ENCODE data around the gene DUSP11.
"Not testable (repeated sequence)": the region's sequence is repeated elsewhere in the genome, so short reads cannot be mapped to it uniquely, and the experiment has no call there.

Gene DUSP11

GRCh38 chr2:73779467-73780236, at the start of gene DUSP11:
Gene DUSP11 (minus strand): TSS chr2:73780103. CDS start chr2:73779974, 129 bp downstream.
- in situ Hi-C loops (cut with MboI; ENCODE audit: low sequenced_read_pairs) = no loop called here

- in situ Hi-C loops (cut with MboI; ENCODE audit: low sequenced_read_pairs) = no loop called here
These were observed 49.1 kb upstream of the DUSP11 start, which contains the start of gene STAMBP for GRCh38 chr2:73828818-73829570. Gene STAMBP (plus strand): TSS chr2:73828961. CDS start chr2:73830857, 1,896 bp downstream.

GRCh38 chr2:73828389-73828817, 48.5 kb upstream of the DUSP11 start:
- in situ Hi-C loops (cut with MboI; ENCODE audit: low sequenced_read_pairs) = no loop called here

GRCh38 chr2:73827660-73828388, 47.9 kb upstream of the DUSP11 start:
- in situ Hi-C loops (cut with MboI; ENCODE audit: low sequenced_read_pairs) = no loop called here

GRCh38 chr2:73827018-73827417, 47.1 kb upstream of the DUSP11 start:
- in situ Hi-C loops (cut with MboI; ENCODE audit: low sequenced_read_pairs) = no loop called here

- in situ Hi-C loops (cut with MboI; ENCODE audit: low sequenced_read_pairs) = no loop called here
These were observed 45.5 kb upstream of the DUSP11 start for GRCh38 chr2:73825408-73825807.

GRCh38 chr2:73823916-73824523, 44.1 kb upstream of the DUSP11 start:
- in situ Hi-C loops (cut with MboI; ENCODE audit: low sequenced_read_pairs) = no loop called here

GRCh38 chr2:73823416-73823815, 43.5 kb upstream of the DUSP11 start:
- in situ Hi-C loops (cut with MboI; ENCODE audit: low sequenced_read_pairs) = no loop called here

GRCh38 chr2:73822991-73823390, 43.1 kb upstream of the DUSP11 start:
- in situ Hi-C loops (cut with MboI; ENCODE audit: low sequenced_read_pairs) = no loop called here

GRCh38 chr2:73822276-73822675, 42.4 kb upstream of the DUSP11 start:
- in situ Hi-C loops (cut with MboI; ENCODE audit: low sequenced_read_pairs) = no loop called here

- in situ Hi-C loops (cut with MboI; ENCODE audit: low sequenced_read_pairs) = no loop called here
These were observed 41.8 kb upstream of the DUSP11 start for GRCh38 chr2:73821669-73822068.

GRCh38 chr2:73821227-73821626, 41.3 kb upstream of the DUSP11 start:
- in situ Hi-C loops (cut with MboI; ENCODE audit: low sequenced_read_pairs) = no loop called here

- in situ Hi-C loops (cut with MboI; ENCODE audit: low sequenced_read_pairs) = no loop called here
These were observed 38.4 kb upstream of the DUSP11 start for GRCh38 chr2:73818296-73818695.

GRCh38 chr2:73812635-73813034, 32.7 kb upstream of the DUSP11 start:
- in situ Hi-C loops (cut with MboI; ENCODE audit: low sequenced_read_pairs) = no loop called here

GRCh38 chr2:73811878-73812277, 32.0 kb upstream of the DUSP11 start:
- in situ Hi-C loops (cut with MboI; ENCODE audit: low sequenced_read_pairs) = no loop called here

GRCh38 chr2:73783883-73784282, 4.0 kb upstream of the DUSP11 start, which contains the start of gene C2orf78:
Gene C2orf78 (plus strand): TSS chr2:73784183. CDS start chr2:73784310, 127 bp downstream.
- in situ Hi-C loops (cut with MboI; ENCODE audit: low sequenced_read_pairs) = not testable (repeated sequence)

- in situ Hi-C loops (cut with MboI; ENCODE audit: low sequenced_read_pairs) = not testable (repeated sequence)
These were observed 3.5 kb upstream of the DUSP11 start for GRCh38 chr2:73783402-73783801.

- in situ Hi-C loops (cut with MboI; ENCODE audit: low sequenced_read_pairs) = no loop called here
These were observed 307 bp upstream of the DUSP11 start for GRCh38 chr2:73780237-73780582.

- in situ Hi-C loops (cut with MboI; ENCODE audit: low sequenced_read_pairs) = not testable (repeated sequence)
These were observed 936 bp downstream of the DUSP11 start for GRCh38 chr2:73778867-73779466.

GRCh38 chr2:73776869-73777519, 2.9 kb downstream of the DUSP11 start:
- in situ Hi-C loops (cut with MboI; ENCODE audit: low sequenced_read_pairs) = no loop called here

Measured in HL-60/S4 (cell line).